ENCODE measurements around the gene CCDC92B.
"Not testable (repeated sequence)": the region's sequence is repeated elsewhere in the genome, so short reads cannot be mapped to it uniquely, and the experiment has no call there.

The CCDC92B gene

GRCh38 chr17:2749058-2749783 is at the start of gene CCDC92B:
Gene CCDC92B (minus strand): TSS chr17:2749652. CDS start chr17:2735145, 14,507 bp downstream.
- DNase-seq (ENCODE audit: low read depth), result no peak

GRCh38 chr17:2798678-2799077 is 49.2 kb upstream of the CCDC92B start:
- DNase-seq (ENCODE audit: low read depth), result no peak

DNA sequence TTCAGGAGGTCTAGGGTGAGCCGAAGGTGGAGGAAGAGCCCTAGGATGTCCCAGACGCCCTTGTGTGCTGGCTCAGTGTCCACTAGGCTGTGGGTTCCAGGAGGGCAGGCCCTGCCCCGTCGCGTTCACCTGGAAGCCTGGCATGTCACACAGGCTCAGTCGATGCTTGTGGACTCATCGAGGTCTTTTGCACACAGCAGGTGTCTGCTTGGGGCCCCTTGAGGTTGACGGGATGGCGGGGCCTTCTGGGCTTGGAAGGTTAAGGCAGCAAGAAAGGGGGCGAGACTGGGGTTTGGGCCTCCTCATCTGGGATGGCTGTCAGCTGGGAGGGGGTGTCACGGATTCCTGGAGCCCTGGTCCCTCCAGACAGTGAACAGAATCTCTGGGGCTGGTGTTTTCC is 48.7 kb upstream of the CCDC92B start:
- DNase-seq (ENCODE audit: low read depth), result no peak

- DNase-seq (ENCODE audit: low read depth), result no peak
Observed at GRCh38 chr17:2797637-2798036, 48.2 kb upstream of the CCDC92B start.

DNA sequence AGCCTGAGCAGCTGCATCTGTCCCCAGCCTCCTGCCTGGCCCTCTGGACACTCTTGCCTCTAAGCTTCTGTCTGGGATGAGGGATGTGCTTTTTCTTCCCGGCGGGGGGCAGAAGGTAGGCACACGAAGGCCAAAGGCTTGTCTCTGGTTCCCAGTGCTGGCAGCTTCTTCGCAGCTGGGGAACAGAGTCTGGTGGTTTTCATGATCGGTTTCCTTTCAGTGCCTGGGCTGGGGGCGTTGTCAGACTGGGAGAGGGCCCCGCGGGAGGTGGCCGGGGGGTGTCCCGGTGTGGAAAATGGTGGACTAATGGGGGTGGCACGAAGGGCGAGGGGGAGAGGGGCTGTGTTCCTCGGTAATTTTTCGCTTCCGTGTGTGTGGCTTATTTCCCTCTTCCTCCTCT is 47.8 kb upstream of the CCDC92B start:
- DNase-seq (ENCODE audit: low read depth), result no peak

DNA sequence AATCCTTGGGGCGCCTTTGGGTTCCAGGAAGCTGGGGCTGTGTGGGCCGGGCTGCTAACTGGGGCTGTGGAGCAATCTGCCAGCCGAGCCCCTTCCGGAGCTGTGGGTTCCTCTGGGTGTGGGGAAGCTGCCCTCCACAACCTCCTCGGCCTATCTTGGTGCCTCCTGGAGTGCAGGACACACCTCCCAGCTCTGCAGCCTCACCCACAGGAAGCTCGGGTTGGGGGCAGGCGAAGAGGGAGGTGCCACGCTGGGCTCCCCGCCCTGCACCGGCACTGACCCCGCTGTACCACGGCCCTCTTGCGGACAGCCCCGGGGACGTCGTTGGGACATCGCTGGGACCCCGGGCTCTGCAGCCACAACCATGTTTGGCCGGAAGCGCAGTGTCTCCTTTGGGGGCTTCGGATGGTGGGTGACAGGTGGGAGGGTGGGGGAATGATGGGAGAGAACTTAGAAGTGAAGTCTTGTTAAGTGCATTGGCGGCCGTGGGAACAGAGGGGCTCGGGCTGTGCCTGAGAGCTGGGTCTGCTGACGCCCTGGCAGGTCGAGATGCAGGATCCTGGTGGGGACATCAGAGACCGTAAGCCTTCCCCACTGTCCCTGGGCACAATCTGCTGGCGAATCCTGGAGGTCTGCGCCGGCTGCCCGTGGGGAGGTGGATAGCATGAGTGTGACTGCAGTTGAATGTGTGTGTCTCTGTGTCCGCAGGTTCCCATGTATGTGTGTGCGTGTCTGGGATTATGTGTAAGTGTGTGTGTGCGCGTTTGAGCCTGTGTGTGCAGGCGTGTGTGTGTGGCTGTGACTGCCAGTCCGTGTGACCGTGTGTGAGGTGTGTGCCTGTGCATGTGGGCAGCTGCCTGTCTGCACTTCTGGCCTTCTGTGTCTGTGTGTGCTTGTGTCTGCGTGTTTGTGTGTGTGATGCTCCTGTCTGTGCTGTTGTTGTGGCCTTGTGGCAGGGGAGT is 47.0 kb upstream of the CCDC92B start, which contains the start of gene RAP1GAP2:
Gene RAP1GAP2 (plus strand): TSS at position 275 of the 962 bp plus-strand sequence. CDS start 90 bp downstream, at position 365.
- peak; percentile 37 for DNase-seq (ENCODE audit: low read depth)

GRCh38 chr17:2795441-2796163 is 46.1 kb upstream of the CCDC92B start:
- DNase-seq (ENCODE audit: low read depth), result no peak

- DNase-seq (ENCODE audit: low read depth), result no peak
Observed at GRCh38 chr17:2794111-2794803, 44.8 kb upstream of the CCDC92B start.

DNA sequence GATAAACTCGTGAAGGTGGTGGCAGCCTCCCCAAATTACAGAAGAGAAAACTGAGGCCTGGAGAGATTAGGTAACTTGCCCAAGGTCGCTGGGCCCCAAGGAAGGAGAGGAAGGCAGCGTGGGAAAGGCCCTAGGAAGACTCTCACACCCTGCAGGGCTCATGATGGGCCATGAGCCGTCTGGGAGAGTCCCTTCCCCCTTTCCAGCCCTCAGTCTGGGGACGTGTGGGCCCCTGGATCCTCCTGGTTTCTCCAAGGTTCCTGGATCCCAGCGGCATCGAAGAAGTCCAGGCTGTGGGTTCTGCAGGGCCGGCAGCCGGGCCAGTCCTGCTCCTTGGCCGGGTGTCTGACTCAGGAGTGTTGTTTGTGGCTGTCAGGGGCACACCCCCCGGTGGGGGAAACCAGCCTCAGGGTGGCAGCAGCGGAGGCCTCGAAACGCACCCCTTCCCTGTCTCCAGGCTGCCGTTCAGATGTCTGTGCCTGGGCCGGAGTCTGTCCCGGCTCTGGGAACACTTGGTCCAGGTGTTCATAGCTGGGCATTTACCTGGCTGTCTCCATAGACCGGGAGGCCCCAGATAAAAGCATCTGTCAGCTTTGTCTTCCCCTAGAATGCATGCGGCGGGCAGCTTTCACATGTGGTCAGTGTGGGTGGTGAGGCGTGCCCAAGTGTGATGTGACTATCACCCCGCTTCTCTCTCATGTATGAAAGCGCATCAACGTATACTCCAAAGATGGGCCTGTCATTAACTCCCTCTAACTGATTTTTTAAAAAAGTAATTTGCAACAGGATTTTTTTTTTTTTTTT is 43.1 kb upstream of the CCDC92B start:
- DNase-seq (ENCODE audit: low read depth), result no peak

DNA sequence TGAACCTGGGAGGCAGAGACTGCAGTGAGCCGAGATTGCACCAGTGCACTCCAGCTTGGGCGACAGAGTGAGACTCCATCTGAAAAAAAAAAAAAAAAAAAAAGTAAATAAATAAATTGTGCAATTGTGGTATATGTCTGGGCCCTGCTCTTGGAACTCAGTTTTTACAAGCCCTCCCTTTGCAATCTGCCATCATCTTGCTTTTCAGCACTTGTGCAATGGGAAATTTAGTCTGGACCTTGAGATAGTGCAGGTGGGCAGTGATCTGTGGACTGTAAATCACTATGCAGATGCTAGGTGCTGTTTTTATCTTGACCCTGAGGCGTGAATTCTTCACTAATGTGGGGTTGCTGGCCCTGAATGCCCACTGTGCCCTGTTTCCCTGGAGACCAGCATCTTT is 40.2 kb upstream of the CCDC92B start:
- no peak for DNase-seq (ENCODE audit: low read depth)

- peak; percentile 87 for DNase-seq (ENCODE audit: low read depth)
Observed at GRCh38 chr17:2786176-2786881, 36.9 kb upstream of the CCDC92B start.

GRCh38 chr17:2785376-2785775 is 35.9 kb upstream of the CCDC92B start:
- not testable (repeated sequence) for DNase-seq (ENCODE audit: low read depth)

DNA sequence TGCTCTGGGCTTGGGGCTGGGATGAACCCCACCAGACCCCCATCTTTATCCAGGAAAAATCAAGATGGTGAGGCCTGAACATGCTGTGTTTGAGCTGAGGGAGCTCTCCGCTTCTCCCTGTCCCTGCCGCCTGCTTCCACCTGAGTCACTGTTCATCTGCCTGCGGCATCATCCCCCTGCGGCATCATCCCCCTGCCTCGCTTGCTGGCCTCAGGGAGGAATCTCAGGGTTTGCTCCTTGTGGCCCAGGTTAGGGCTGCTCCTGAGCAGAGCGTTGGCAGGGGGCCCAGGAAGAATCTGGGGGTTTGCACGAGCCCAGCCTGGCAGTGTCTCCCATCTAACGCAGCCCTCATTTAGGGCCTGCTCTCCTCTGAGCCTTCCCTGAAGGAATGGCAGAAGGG is 35.4 kb upstream of the CCDC92B start:
- no peak for DNase-seq (ENCODE audit: low read depth)

GRCh38 chr17:2783310-2784030 is 34.0 kb upstream of the CCDC92B start:
- no peak for DNase-seq (ENCODE audit: low read depth)

DNA sequence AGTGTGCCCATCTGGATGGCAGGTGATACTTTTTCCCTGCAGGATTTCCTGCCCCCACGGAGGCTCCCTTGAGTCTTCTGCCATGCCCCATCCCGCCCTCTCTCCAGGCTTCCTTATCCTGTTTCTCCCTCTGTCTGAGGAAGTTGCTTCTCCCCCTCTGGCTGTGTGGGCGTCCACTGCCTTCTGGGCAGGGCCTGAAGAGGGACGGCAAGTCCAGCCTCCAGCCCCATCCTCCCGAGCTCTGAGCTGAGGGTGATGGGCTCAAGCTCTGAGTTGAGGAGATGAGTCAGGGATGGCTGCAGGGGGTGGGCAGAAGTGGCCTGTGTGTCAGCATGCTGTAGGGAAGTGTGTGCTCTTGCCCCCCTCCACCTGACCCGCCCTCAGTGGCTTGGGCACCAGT is 32.6 kb upstream of the CCDC92B start:
- no peak for DNase-seq (ENCODE audit: low read depth)

DNA sequence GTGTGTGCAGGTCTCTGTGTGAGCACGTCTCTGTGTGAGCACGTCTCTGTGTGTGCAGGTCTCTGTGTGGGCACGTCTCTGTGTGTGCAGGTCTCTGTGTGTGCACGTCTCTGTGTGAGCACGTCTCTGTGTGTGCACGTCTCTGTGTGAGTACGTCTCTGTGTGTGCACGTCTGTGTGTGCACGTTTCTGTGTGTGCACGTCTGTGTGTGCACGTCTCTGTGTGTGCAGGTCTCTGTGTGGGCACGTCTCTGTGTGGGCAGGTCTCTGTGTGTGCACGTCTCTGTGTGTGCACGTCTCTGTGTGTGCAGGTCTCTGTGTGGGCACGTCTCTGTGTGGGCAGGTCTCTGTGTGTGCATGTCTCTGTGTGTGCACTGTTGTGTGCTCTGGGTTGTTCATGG is 32.1 kb upstream of the CCDC92B start:
- DNase-seq (ENCODE audit: low read depth), result not testable (repeated sequence)

DNA sequence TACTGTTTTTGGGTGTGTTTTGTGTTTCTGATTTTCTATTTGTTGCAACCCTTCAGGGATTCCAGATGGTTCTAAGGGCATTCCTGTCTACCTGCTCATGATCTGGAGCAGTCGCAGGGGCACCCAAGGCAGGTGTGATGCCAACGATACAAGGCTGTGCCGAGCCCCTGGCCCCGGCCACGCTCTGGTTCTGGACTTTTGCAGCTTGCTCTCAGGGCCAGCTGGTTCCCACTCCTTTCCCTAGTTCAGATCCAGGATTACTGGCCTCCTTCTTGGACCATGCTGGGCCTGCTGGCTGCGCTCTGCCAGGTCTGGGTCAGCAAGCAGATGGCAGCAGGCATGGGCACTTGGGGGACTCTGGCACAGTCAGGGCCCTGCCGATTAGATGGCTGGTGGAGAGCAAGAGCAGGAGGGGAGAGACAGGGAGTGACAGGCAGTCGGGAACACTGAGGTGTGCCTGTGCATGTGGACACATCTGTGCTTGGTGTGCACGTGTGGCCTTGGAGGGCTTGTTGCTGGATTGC is 31.5 kb upstream of the CCDC92B start:
- DNase-seq (ENCODE audit: low read depth), result no peak

DNA sequence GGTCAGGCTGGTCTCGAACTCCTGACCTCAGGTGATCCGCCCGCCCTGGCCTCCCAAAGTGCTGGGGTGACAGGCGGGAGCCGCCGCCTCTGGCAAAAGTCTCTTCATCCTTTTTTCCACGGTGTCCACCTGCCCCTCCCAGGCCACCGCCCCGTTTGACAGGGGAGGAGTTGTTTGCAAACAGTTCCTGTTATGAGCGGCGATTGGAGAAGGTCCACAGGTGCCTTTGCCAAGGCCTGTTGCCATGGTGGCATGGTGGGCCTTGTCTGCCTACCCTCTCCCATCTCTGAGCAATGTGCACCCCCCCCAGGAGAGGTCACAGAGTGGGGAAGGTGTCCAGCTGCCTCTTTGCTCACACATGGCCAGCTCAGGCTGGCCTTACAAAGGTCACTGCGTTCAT is 30.8 kb upstream of the CCDC92B start:
- no peak for DNase-seq (ENCODE audit: low read depth)

- DNase-seq (ENCODE audit: low read depth), result no peak
Observed at GRCh38 chr17:2779545-2779944, 30.1 kb upstream of the CCDC92B start.
